HG03378 (cell line): ENCODE results near the gene SLC44A3.
"Not testable (repeated sequence)": the region's sequence is repeated elsewhere in the genome, so short reads cannot be mapped to it uniquely, and the experiment has no call there.

Experiments used
- ATAC-seq: cut with Tn5 transposase; IDR thresholded peaks from one replicate; pipeline ENCODE4 v1.9.1; 2021; ENCODE audit warnings: mild to moderate bottlenecking, moderate library complexity; ENCODE audit not compliant: unreplicated experiment

Gene SLC44A3

DNA sequence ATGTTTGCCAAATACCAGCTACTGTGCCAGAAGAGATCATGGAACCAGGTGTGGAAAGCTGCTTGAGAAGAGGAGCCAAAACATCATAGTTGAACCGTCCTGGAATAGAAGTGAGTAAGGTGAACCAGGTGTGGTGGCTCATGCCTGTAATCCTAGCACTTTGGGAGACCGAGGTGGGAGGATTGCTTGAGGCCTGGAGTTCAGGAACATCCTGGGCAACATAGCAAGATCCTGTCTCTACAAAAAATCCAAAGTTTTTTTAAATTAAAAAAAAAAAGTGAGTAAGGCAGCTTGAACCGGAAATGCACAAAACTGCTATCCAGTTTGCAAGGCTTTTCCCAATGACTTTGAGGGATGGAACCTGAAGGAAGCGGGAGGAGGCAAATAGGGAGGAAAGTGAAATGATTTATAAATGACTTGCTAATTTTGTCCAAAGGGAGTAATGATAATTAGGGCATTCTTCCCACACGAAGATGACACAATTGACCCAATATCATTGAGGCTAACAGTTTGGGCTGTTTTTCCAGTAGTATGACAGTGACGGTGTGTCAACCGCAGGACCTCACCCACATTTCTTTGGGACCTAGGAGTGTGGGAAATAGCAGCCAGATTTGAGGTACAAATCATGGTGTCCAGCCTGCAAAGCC is 108.3 kb downstream of the SLC44A3 start:
- no peak for ATAC-seq

GRCh38 chr1:94929351-94930217 is 109.4 kb downstream of the SLC44A3 start:
- no peak for ATAC-seq

GRCh38 chr1:94931254-94931841 is 111.2 kb downstream of the SLC44A3 start:
- no peak for ATAC-seq

DNA sequence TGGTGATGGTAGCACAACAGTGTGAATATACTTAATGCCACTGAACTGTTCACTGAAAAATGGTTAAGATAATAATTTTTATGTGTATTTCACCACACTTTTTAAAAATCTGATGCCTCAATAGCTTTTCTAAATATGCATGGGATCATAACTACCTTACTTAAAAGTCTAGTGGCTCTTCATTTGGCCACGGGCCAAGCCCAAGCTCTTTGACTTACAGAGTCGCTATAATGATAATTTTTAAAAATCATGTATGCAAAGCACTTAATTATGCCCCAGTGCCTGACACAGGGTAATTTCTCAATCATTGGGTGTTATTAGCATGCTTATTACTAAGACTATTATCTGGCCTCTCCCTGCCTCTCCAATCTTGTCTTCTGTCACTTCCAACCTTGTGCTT is 114.4 kb downstream of the SLC44A3 start:
- no peak for ATAC-seq

- ATAC-seq = no peak
These were observed 114.9 kb downstream of the SLC44A3 start for GRCh38 chr1:94935034-94935433.

GRCh38 chr1:94935476-94935875 is 115.3 kb downstream of the SLC44A3 start:
- no peak for ATAC-seq

- ATAC-seq = no peak
These were observed 116.9 kb downstream of the SLC44A3 start for GRCh38 chr1:94936861-94937620.

- ATAC-seq = no peak
These were observed 117.7 kb downstream of the SLC44A3 start for GRCh38 chr1:94937820-94938219.

DNA sequence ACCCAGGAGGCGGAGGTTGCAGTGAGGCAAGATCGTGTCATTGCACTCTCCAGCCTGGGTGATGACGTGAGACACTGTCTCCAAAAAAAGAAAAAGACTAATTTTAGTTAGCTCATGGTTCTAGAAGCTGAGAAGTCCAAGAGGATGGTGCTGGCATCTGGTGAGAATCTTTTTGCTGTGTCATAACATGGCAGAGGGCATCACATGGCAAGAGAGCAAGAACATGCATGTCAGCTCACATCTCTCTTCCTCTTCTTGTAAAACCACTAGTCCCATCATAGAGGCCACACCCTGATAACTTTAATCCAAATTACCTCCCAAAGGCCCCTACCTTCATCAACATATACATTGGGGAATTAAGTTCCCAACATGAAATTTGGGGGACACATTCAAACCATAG is 120.6 kb downstream of the SLC44A3 start:
- no peak for ATAC-seq

DNA sequence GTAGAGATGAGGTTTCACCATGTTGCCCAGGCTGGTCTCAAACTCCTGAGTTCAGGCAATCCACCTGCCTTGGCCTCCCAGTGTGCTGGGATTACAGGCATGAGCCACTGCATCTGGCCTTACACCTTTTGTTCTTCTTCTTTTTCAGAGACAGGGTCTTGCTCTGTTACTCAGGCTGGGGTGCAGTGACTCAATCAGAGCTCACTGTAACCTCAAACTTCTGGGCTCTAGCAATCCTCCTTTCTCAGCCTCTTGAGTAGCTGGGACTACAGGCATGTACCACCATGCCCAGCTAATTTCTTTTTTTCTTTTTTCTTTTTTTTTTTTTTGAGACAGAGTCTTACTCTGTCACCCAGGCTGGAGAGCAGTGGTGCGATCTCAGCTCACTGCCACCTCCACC is 121.3 kb downstream of the SLC44A3 start:
- not testable (repeated sequence) for ATAC-seq

GRCh38 chr1:94942171-94943128 is 122.3 kb downstream of the SLC44A3 start:
- no peak for ATAC-seq
